GM04503 (cell line): ENCODE data around the gene SEC31B.

Experiments
- DNase-seq: peaks from one replicate; pipeline ENCODE4 v3.0.0-alpha.2; 2012; ENCODE audit warnings: low read depth

Gene SEC31B

DNA sequence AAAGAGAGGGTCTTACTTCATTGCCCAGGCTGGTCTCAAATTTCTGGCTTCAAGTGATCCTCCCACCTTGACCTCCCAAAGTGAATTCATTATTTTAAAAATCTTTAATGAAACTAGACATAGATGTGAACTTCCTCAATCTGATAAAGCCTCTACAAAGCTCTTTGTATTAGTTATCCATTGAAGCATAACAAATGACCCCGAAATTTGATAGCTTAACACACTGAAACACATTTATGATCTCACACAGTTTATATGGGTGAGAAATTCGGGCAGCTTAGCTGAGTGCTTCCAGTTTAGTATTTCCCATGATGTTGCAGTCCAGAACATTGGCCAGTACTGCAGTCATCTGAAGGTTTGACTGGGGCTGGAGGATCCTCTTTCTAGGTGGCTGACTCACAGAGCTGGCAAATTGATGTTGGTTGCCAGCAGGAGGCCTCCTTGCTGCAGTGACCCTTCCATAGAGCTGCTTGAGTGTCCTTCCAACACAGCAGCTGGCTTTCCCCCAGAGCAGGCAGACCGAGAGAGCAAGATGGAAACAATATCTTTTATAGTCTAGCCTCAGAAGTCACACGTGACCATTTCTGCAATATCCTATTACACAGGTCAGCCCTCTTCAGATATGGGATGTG, 73.4 kb downstream of the SEC31B start:
- no peak for DNase-seq

DNA sequence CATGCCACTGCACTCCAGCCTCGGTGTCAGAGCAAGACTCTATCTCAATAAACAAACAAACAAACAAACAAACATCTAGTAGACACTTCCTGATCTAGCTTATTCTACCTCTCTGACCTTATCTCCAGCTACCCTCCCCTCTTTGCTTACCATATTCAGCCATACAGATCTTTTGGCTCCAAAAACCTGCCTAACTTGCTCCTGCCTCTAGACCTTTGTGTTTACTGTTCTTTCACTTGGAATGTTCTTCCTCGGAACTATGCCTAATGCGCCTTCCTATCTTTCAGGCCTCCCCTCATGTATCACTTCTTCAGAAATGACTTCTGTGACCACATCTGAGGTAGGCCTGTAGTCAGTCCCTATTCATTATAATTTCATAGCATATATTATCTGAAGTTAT, 77.1 kb downstream of the SEC31B start:
- no peak for DNase-seq

DNA sequence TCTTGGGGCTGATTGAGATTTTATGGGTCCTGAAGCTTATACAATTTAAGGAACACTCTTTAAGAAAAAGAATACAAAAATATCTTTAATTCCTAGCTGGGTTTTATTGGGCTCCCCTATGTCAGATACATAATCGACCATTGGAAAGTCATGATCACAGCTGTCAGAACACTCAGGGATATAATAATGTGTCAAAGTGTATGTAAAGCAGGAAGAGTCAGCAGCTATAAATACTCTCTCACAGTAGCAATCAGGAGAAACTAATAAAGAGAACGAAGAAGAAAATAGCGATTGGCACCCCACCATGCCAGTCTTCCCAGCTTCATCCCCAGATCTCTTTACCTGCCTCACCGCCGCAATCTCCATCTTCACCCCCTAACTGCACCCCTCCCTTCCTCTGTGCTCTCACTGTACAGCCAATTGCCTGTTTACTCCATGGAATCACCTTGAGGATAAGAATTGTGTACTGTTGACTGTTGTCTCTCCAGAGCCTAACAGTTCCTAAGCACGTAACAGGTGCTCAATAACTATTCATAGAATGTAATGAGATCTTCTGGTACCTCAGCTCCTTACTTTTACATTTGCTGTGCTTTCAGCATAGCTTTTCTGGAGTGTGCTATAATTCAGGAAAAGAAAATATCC, 80.9 kb downstream of the SEC31B start:
- DNase-seq, result no peak
